Liver (tissue), 9 donors: Measurements from ENCODE around the gene IQSEC3. TPM values are rescaled to one million over a fixed set of nuclear protein-coding genes. Genes with fewer than 3 reads are reported as not detected.

Experiments used
- DNase-seq: peaks from one replicate; pipeline ENCODE4 v3.0.0-alpha.2; 2017; ENCODE audit warnings: low spot score
- H3K27ac ChIP-seq, 2 donors: one replicate each; pipeline ENCODE4 v1.7.0; 2013; ENCODE audit warnings: inconsistent platforms in 2 of 2, low read length in 2 of 2, control low read depth in 1 of 2, low read depth in 1 of 2, mild to moderate bottlenecking in 1 of 2
- H3K27me3 ChIP-seq, 4 donors: one replicate each; pipeline versions ENCODE4 v1.6.1 to v1.7.0; 2013; ENCODE audit warnings: low read length in 3 of 4, inconsistent platforms in 1 of 4, mild to moderate bottlenecking in 1 of 4, moderate library complexity in 1 of 4; ENCODE audit not compliant: control insufficient read depth in 4 of 4, insufficient read depth in 4 of 4
- H3K36me3 ChIP-seq, 4 donors: one replicate each; pipeline versions ENCODE4 v1.6.1 to v1.7.0; 2013; ENCODE audit warnings: low read length in 3 of 4, mild to moderate bottlenecking in 3 of 4, low read depth in 1 of 4, moderate library complexity in 1 of 4; ENCODE audit not compliant: control insufficient read depth in 4 of 4, insufficient read depth in 3 of 4
- H3K4me1 ChIP-seq, 4 donors: one replicate each; pipeline versions ENCODE4 v1.6.1 to v1.7.0; 2013; ENCODE audit warnings: low read length in 3 of 4, mild to moderate bottlenecking in 3 of 4, moderate library complexity in 1 of 4; ENCODE audit not compliant: control insufficient read depth in 4 of 4, insufficient read depth in 4 of 4
- H3K4me3 ChIP-seq, 3 donors: one replicate each; pipeline versions ENCODE4 v1.6.1 to v1.7.0; 2013; ENCODE audit warnings: low read length in 3 of 3, control low read depth in 1 of 3, low read depth in 1 of 3, mild to moderate bottlenecking in 1 of 3
- H3K9ac ChIP-seq, 2 donors: one replicate each; pipeline ENCODE4 v1.7.0; 2013; ENCODE audit warnings: low read length in 2 of 2, mild to moderate bottlenecking in 2 of 2, moderate library complexity in 2 of 2, control low read depth in 1 of 2, low read depth in 1 of 2
- H3K9me3 ChIP-seq, 4 donors: one replicate each; pipeline versions ENCODE4 v1.6.1 to v1.7.0; 2013; ENCODE audit warnings: low read length in 3 of 4; ENCODE audit not compliant: control insufficient read depth in 4 of 4
- EGR1 ChIP-seq, 2 donors: IDR thresholded peaks; 2 replicates each; pipeline ENCODE4 v1.6.1; 2016 to 2018; ENCODE audit warnings: antibody characterized with exemption in 2 of 2, low read depth in 2 of 2
- FOXA1 ChIP-seq: IDR thresholded peaks from 2 replicates; pipeline ENCODE4 v1.6.1; 2016; ENCODE audit warnings: antibody characterized with exemption
- FOXA2 ChIP-seq: IDR thresholded peaks from 2 replicates; pipeline ENCODE4 v1.6.1; 2016; ENCODE audit warnings: antibody characterized with exemption
- GABPA ChIP-seq, 2 donors: IDR thresholded peaks in 1 of 2; conservative IDR thresholded peaks in 1 of 2; 2 replicates each; pipeline ENCODE4 v1.6.1; 2016; ENCODE audit warnings: antibody characterized with exemption in 2 of 2, mild to moderate bottlenecking in 1 of 2, moderate library complexity in 1 of 2
- HNF4A ChIP-seq, 2 donors: conservative IDR thresholded peaks; 2 replicates each; pipeline ENCODE4 v1.6.1; 2016; ENCODE audit warnings: antibody characterized with exemption in 2 of 2, mild to moderate bottlenecking in 2 of 2
- HNF4G ChIP-seq: IDR thresholded peaks from 2 replicates; pipeline ENCODE4 v1.6.1; 2016; ENCODE audit warnings: antibody characterized with exemption
- JUND ChIP-seq, 2 donors: IDR thresholded peaks; 2 replicates each; pipeline ENCODE4 v1.6.1; 2016; ENCODE audit warnings: antibody characterized with exemption in 2 of 2
- MAX ChIP-seq: IDR thresholded peaks from 2 replicates; pipeline ENCODE4 v1.6.1; 2016; ENCODE audit warnings: antibody characterized with exemption
- NR2F2 ChIP-seq: IDR thresholded peaks from 2 replicates; pipeline ENCODE4 v1.6.1; 2016; ENCODE audit warnings: antibody characterized with exemption
- RAD21 ChIP-seq, 2 donors: IDR thresholded peaks; 2 replicates each; pipeline ENCODE4 v1.6.1; 2016; ENCODE audit warnings: antibody characterized with exemption in 2 of 2, mild to moderate bottlenecking in 2 of 2
- REST ChIP-seq: IDR thresholded peaks from 2 replicates; pipeline ENCODE4 v1.6.1; 2016; ENCODE audit warnings: antibody characterized with exemption, mild to moderate bottlenecking
- RXRA ChIP-seq, 2 donors: IDR thresholded peaks; 2 replicates each; pipeline ENCODE4 v1.6.1; 2017 to 2018; ENCODE audit warnings: antibody characterized with exemption in 2 of 2, mild to moderate bottlenecking in 1 of 2
- SP1 ChIP-seq: IDR thresholded peaks from 2 replicates; pipeline ENCODE4 v1.6.1; 2018; ENCODE audit warnings: antibody characterized with exemption, mild to moderate bottlenecking
- TAF1 ChIP-seq: conservative IDR thresholded peaks from 2 replicates; pipeline ENCODE4 v1.6.1; 2016; ENCODE audit warnings: antibody characterized with exemption, mild to moderate bottlenecking
- YY1 ChIP-seq: IDR thresholded peaks from 2 replicates; pipeline ENCODE4 v1.6.1; 2016; ENCODE audit warnings: antibody characterized with exemption, mild to moderate bottlenecking
- ZBTB33 ChIP-seq: IDR thresholded peaks from 2 replicates; pipeline ENCODE4 v1.6.1; 2016; ENCODE audit warnings: antibody characterized with exemption
- WGBS: extraction: QIAGEN DNeasy Blood & Tissue Kit; methylation state at CpG from one replicate; pipeline ENCODE4 v1.1.7; 2013; 5-methylcytosine and 5-hydroxymethylcytosine counted together
- polyA plus RNA-seq, 2 donors: library from polyadenylated mRNA; stranded (reverse) in 1 of 2; unstranded in 1 of 2; fragments of 200-250 nt in 1 of 2; fragments of >200 nt in 1 of 2; fragmentation: Nextera tagmentation in 1 of 2; extraction: Ambion mirVana in 1 of 2; gene quantifications; one replicate each; pipeline versions ENCODE4 v1.2.1 to v1.2.3, GENCODE V29; 2013 to 2015
- total RNA-seq, 2 donors: library from RNA; depleted of rRNA; stranded (reverse); fragments of >200 nt; gene quantifications; one replicate each; pipeline ENCODE4 v1.2.3, GENCODE V29; 2014
- TF ChIP-seq, protein P1 (sequence below): fragments of 150-350 bp; IDR thresholded peaks from 2 replicates; pipeline ENCODE4 v1.5.1; 2017; ENCODE audit warnings: improper control_type of control experiment, low read depth, low read length; ENCODE audit not compliant: missing input control
- TF ChIP-seq, protein P2 (sequence below): IDR thresholded peaks from 2 replicates; pipeline ENCODE4 v1.6.1; 2016; ENCODE audit warnings: antibody characterized with exemption
- donor health status: healthy.
- donor health status: healthy.
- donor health status: healthy.
- donor health status: healthy.
- donor health status: healthy.

IQSEC3 gene
- total and polyA plus RNA-seq, 4 donors = under 0.01 to 0.79 (median 0.48) TPM

DNA sequence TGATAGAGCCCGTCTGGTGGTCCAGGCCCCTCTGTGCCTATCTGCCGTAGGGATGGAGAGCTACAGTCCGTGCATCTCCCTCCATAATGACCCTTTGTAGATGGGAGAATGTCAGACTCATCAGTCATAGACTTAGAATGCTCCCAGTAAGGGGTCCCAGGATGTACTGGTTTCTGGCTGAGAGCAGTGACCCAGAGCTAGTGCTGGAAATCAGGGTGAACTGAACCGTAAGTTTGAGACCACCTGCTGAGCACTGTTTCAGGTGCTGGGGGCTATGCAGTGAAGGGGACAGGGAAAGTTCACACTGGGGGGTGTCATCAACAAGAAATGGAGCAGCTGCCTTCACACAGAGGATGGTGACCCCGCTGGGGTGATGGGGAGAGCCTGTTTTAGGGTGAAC, 113.3 kb downstream of the IQSEC3 start:
- no peak for DNase-seq
- Histone ChIP-seq H3K4me1 (peaks cover 6 to 23% (median 13%) of the 10 kb centered on the region in 4 donors), H3K27me3 (no peaks in the 10 kb centered on the region), H3K36me3 (no peaks in the 10 kb centered on the region), H3K27ac (no peak overlapping the region), H3K4me3 (no peak overlapping the region), H3K9me3 (no peaks in the 10 kb centered on the region), H3K9ac (no peak overlapping the region)
- 83% methylated on average over 5 of the region's 5 CpGs for WGBS
- no peak for TF ChIP-seq RXRA (IDR thresholded peaks at IDR 0.05)
- TF ChIP-seq REST = no peak
- TF ChIP-seq SP1 = no peak
- TF ChIP-seq MAX = no peak
- TF ChIP-seq JUND (IDR thresholded peaks at IDR 0.05) = no peak
- no peak for TF ChIP-seq NR2F2
- TF ChIP-seq GABPA (IDR thresholded peaks at IDR 0.05 in 1 of 2, conservative IDR thresholded peaks at IDR 0.05 in 1 of 2) = no peak
- TF ChIP-seq YY1 = no peak
- TF ChIP-seq FOXA1 = no peak
- TF ChIP-seq, protein P1, sequence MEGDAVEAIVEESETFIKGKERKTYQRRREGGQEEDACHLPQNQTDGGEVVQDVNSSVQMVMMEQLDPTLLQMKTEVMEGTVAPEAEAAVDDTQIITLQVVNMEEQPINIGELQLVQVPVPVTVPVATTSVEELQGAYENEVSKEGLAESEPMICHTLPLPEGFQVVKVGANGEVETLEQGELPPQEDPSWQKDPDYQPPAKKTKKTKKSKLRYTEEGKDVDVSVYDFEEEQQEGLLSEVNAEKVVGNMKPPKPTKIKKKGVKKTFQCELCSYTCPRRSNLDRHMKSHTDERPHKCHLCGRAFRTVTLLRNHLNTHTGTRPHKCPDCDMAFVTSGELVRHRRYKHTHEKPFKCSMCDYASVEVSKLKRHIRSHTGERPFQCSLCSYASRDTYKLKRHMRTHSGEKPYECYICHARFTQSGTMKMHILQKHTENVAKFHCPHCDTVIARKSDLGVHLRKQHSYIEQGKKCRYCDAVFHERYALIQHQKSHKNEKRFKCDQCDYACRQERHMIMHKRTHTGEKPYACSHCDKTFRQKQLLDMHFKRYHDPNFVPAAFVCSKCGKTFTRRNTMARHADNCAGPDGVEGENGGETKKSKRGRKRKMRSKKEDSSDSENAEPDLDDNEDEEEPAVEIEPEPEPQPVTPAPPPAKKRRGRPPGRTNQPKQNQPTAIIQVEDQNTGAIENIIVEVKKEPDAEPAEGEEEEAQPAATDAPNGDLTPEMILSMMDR = no peak
- no peak for TF ChIP-seq TAF1
- no peak for TF ChIP-seq RAD21 (IDR thresholded peaks at IDR 0.05)
- no peak for TF ChIP-seq ZBTB33
- no peak for TF ChIP-seq HNF4A (conservative IDR thresholded peaks at IDR 0.05)
- TF ChIP-seq FOXA2 = no peak
- TF ChIP-seq HNF4G = no peak
- TF ChIP-seq, protein P2, sequence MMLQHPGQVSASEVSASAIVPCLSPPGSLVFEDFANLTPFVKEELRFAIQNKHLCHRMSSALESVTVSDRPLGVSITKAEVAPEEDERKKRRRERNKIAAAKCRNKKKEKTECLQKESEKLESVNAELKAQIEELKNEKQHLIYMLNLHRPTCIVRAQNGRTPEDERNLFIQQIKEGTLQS = no peak
- TF ChIP-seq EGR1 (IDR thresholded peaks at IDR 0.05; ENCODE audit: low read depth in 2 of 2) = no peak
